Stimulated activated CD4-positive, alpha-beta T cell treated with anti-CD3 and anti-CD28 coated beads, Interleukin-12 subunit alpha, Interleukin-12 subunit beta, amount 100 ng/mL, for 4 hours (primary cell): ENCODE results near the gene SPDYE1.
"Not testable (repeated sequence)": the region's sequence is repeated elsewhere in the genome, so short reads cannot be mapped to it uniquely, and the experiment has no call there.

ENCODE experiments used
- DNase-seq: peaks from one replicate; pipeline ENCODE4 v3.0.0-alpha.2; 2020

Gene SPDYE1

GRCh38 chr7:43997532-43997931, at the start of gene SPDYE1:
SPDYE1 (plus strand) TSS chr7:43997897; CDS start chr7:43999950, 2,053 bp downstream.
- not testable (repeated sequence) for DNase-seq

- DNase-seq: no peak
These were observed 45.7 kb upstream of the SPDYE1 start for GRCh38 chr7:43952028-43952427.

- no peak for DNase-seq
These were observed 44.6 kb upstream of the SPDYE1 start for GRCh38 chr7:43953071-43953470.

- DNase-seq: no peak
These were observed 43.0 kb upstream of the SPDYE1 start for GRCh38 chr7:43954524-43955228.

- DNase-seq: no peak
These were observed 41.7 kb upstream of the SPDYE1 start for GRCh38 chr7:43956027-43956426.

- no peak for DNase-seq
These were observed 36.8 kb upstream of the SPDYE1 start for GRCh38 chr7:43960933-43961332.

- DNase-seq: not testable (repeated sequence)
These were observed 31.3 kb upstream of the SPDYE1 start for GRCh38 chr7:43966392-43966791.

GRCh38 chr7:43968172-43969040, 29.3 kb upstream of the SPDYE1 start:
- not testable (repeated sequence) for DNase-seq

GRCh38 chr7:43969586-43969985, 28.1 kb upstream of the SPDYE1 start:
- not testable (repeated sequence) for DNase-seq

GRCh38 chr7:43970698-43971097, 27.0 kb upstream of the SPDYE1 start:
- not testable (repeated sequence) for DNase-seq

- DNase-seq: not testable (repeated sequence)
These were observed 23.6 kb upstream of the SPDYE1 start for GRCh38 chr7:43974033-43974573.

GRCh38 chr7:43974725-43975482, 22.8 kb upstream of the SPDYE1 start:
- not testable (repeated sequence) for DNase-seq

- no peak for DNase-seq
These were observed 20.2 kb upstream of the SPDYE1 start for GRCh38 chr7:43977525-43977924.

- not testable (repeated sequence) for DNase-seq
These were observed 19.6 kb upstream of the SPDYE1 start for GRCh38 chr7:43978102-43978501.

- not testable (repeated sequence) for DNase-seq
These were observed 14.8 kb upstream of the SPDYE1 start for GRCh38 chr7:43982848-43983247.

- not testable (repeated sequence) for DNase-seq
These were observed 14.0 kb upstream of the SPDYE1 start for GRCh38 chr7:43983736-43984135.

GRCh38 chr7:43985904-43986864, 11.5 kb upstream of the SPDYE1 start:
- peak; percentile 86 for DNase-seq

GRCh38 chr7:43987476-43987875, 10.2 kb upstream of the SPDYE1 start:
- not testable (repeated sequence) for DNase-seq

- not testable (repeated sequence) for DNase-seq
These were observed 7.6 kb upstream of the SPDYE1 start for GRCh38 chr7:43990011-43990585.

GRCh38 chr7:43990829-43991228, 6.9 kb upstream of the SPDYE1 start:
- not testable (repeated sequence) for DNase-seq

GRCh38 chr7:43992896-43993295, 4.8 kb upstream of the SPDYE1 start:
- not testable (repeated sequence) for DNase-seq
